ENCODE measurements around the gene IL23A.
"Not testable (repeated sequence)": the region's sequence is repeated elsewhere in the genome, so short reads cannot be mapped to it uniquely, and the experiment has no call there.

The IL23A gene

DNA sequence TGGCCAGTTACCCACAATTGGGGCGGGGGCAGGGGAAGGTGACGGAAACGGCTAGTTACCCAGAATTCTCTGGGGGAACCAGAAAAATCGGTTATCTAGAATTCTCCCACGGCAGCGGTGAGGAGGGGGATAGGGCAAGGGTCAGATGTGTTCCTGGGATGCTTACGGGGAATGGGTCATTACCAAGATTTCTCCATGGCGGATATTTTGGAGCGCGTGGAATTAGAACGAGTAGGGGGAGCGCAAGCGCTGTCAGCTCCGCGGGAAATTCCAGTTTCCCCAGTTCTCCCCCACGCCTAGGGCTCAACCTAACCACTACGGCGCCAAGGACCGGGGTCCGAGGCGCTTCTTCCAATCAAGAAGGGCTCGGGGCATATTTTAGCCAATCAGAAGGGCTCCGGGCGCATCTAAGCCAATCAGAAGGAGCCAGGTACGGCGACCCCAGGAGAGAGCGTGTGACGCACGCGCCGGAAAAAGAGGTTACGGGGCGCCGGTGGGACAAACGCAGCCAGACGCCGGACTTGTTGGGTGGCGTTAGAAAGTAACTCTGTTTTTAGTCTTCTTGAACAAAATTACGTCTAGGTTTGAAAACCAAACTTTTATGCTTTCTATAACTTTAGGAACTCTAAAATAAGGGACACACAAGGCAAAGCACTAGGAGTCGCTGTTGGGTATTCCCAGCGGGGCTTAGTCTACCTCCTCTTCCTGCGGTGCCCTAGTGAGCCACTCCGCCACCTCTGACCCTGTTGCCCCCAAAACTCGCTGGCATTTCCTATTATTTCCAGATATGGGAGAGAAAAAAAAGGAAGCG is 4.8 kb upstream of the IL23A start, which contains the start of gene PAN2:
PAN2 (minus strand) TSS at position 322 of the 811 bp plus-strand sequence. CDS start 906 bp downstream, outside the sequence.
- TF ChIP-seq, protein P1, sequence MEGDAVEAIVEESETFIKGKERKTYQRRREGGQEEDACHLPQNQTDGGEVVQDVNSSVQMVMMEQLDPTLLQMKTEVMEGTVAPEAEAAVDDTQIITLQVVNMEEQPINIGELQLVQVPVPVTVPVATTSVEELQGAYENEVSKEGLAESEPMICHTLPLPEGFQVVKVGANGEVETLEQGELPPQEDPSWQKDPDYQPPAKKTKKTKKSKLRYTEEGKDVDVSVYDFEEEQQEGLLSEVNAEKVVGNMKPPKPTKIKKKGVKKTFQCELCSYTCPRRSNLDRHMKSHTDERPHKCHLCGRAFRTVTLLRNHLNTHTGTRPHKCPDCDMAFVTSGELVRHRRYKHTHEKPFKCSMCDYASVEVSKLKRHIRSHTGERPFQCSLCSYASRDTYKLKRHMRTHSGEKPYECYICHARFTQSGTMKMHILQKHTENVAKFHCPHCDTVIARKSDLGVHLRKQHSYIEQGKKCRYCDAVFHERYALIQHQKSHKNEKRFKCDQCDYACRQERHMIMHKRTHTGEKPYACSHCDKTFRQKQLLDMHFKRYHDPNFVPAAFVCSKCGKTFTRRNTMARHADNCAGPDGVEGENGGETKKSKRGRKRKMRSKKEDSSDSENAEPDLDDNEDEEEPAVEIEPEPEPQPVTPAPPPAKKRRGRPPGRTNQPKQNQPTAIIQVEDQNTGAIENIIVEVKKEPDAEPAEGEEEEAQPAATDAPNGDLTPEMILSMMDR (IDR thresholded peaks at IDR 0.05; ENCODE audit: control extremely low read depth, extremely low read depth, low read depth, missing control alignments), result peak; percentile 39
- peak; percentile 98 for DNase-seq (ENCODE audit: extremely low spot score)
- POLR2A ChIA-PET, result interaction anchor here (0.6 to 1.8 kb wide), 3 partner anchors 18 to 1146 kb away, joined by 3 to 6 read pairs (median 4); partner anchors contain the start of genes ARHGAP9, CNPY2 and STAT2
- CTCF ChIA-PET, result interaction anchor here (0.6 to 3.0 kb wide), 14 partner anchors 8 to 168 kb away, joined by 3 to 18 read pairs (median 5); partner anchors contain the start of genes SMARCC2 and STAT2

DNA sequence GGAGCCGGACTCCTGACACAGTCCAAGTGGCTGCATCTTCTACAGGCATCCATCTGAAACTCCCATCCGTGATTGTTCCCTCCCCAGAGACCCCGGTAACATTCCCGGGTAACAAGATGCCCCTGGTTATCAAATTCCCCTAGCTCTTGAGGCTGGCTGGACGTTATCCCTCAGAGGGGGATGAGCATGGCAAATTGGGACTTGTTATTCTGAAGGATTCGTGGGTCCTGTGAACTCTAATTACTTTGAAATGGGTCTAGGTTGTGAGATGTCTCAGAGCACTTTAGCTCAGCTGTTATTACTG is 4.2 kb upstream of the IL23A start:
- CTCF ChIA-PET, result interaction anchor here (0.9 to 3.0 kb wide), 4 partner anchors 9 to 25 kb away, joined by 3 to 18 read pairs (median 12); partner anchors contain the start of gene STAT2
- POLR2A ChIA-PET, result no interaction called here
- TF ChIP-seq, protein P1 (IDR thresholded peaks at IDR 0.05; ENCODE audit: control extremely low read depth, extremely low read depth, low read depth, missing control alignments), result no peak
- no peak for DNase-seq (ENCODE audit: extremely low spot score)

DNA sequence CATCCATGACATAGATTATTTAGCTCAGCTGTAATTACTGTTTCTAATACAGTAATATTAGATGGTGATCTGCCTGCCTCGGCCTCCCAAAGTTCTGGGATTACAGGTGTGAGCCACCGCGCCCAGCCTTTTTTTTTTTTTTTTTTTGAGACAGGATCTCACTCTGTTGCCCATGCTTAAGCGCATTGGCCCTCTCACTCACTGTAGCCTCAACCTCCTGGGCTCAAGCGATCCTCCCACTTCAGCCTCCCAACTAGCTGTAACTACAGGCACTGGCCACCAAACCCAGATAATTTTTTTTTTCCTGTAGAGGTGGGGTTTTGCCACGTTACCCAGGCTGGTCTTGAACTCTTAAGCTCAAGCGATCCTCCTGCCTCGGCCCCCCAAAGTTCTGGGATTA is 3.2 kb upstream of the IL23A start:
- POLR2A ChIA-PET; DNase-seq (ENCODE audit: extremely low spot score): not testable (repeated sequence)
- CTCF ChIA-PET, result interaction anchor here (1.0 to 2.4 kb wide), 3 partner anchors 10 to 24 kb away, joined by 4 to 16 read pairs (median 5); partner anchors contain the start of gene STAT2

DNA sequence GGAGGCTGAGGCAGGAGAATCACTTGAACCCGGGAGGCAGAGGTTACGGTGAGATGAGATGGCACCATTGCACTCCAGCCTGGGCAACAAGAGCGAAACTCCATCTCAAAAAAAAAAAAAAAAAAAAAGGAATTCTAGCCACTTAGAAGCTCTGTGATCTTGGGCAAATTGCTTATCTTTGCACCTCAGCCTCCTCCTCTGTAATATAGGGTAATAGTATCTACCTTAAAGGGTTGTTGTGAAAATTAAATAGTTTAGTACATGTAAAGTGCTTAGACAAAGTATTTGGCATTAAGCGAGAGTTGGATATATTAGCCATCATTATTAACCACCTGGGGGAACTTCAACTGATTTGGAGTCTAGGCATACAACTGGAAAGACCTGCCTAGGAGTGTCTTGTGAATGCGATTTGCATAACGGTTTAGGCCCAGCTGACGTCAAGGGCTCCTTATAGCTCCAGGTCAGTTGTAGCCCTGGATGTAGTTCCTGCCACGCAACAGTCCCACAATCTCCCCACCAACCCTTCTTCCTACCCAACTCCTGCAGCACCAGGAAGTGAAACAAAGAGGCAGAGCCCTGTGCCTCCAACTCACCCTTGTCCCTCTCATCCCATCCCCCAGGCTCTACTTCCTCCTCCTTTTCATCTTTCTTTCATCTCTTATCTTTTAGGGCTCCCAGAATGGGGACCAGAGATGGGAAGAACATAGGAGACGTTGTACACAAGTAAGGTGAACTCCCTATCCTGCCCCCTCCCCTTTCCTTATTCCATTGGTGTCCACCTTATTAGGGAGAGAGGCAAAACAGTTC is 2.1 kb upstream of the IL23A start:
- POLR2A ChIA-PET, result interaction anchor here (0.6 to 2.1 kb wide), 6 partner anchors 21 to 1177 kb away, joined by 3 to 8 read pairs (median 4); partner anchors contain the start of genes CNPY2 and STAT2
- peak; percentile 49 for DNase-seq (ENCODE audit: extremely low spot score)
- TF ChIP-seq, protein P1 (IDR thresholded peaks at IDR 0.05; ENCODE audit: control extremely low read depth, extremely low read depth, low read depth, missing control alignments), result no peak
- CTCF ChIA-PET, result interaction anchor here (1.1 to 2.0 kb wide), 3 partner anchors 12 to 23 kb away, joined by 3 to 6 read pairs (median 5); partner anchors contain the start of gene STAT2

DNA sequence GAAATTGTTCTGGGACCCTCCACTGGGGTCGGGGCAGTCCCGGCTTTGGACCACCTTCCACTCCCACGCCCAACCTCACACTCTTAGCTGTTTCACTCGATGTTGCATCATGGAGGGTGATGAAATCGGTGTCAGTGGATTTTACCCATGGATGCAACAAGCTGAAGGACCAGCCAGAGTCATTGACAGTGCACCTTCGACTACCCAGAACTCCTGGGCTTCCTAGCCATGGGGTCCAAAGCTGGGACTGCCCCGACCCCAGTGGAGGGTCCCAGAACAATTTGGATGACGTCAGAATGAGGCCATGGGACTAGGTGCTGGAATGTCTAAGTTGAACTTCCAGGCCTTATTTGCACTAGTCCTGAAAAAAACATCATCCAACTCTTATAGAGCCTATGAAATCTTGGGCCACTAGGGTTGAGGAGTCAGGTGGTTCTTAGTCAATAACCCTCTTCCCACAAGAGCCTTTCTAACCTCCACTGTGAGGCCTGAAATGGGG is 882 bp upstream of the IL23A start:
- DNase-seq (ENCODE audit: extremely low spot score), result no peak
- ChIA-PET POLR2A (interaction anchor here (0.9 to 2.1 kb wide), 2 partner anchors 22 kb away, joined by 3 to 8 read pairs; partner anchors contain the start of genes CNPY2 and STAT2), CTCF (interaction anchor here (0.7 to 2.6 kb wide), 9 partner anchors 11 to 148 kb away, joined by 3 to 7 read pairs (median 3); partner anchors contain the start of genes SMARCC2 and STAT2)
- TF ChIP-seq, protein P1 (IDR thresholded peaks at IDR 0.05; ENCODE audit: control extremely low read depth, extremely low read depth, low read depth, missing control alignments), result no peak

DNA sequence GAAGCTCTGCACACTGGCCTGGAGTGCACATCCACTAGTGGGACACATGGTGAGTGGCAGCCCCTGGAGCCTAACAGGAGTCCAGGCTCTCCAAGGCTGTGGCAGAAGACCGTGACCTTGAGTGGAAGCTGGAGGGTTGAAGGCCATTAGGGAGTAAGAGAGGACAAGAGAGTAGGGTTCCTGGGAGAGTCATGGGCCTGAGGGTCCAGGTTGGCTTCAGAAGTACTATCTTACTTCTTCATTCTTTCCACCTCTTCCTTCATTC is 406 bp downstream of the IL23A start:
- CTCF ChIA-PET, result interaction anchor here (1.1 to 2.6 kb wide), 6 partner anchors 10 to 150 kb away, joined by 3 to 7 read pairs (median 3); partner anchors contain the start of genes SMARCC2 and STAT2
- POLR2A ChIA-PET, result interaction anchor here (0.7 to 1.7 kb wide), 2 partner anchors 19 to 196 kb away, joined by 3 to 6 read pairs; no protein-coding TSS in a partner anchor

More for the DNA sequence above, 406 bp downstream of the IL23A start:
- TF ChIP-seq, protein P1 (IDR thresholded peaks at IDR 0.05; ENCODE audit: control extremely low read depth, extremely low read depth, low read depth, missing control alignments), result no peak
- DNase-seq (ENCODE audit: extremely low spot score), result no peak

All from GM10248 (cell line).